HG03097 (cell line): ENCODE results near the gene IGF2BP3.

Source experiments
- ATAC-seq: cut with Tn5 transposase; IDR thresholded peaks from one replicate; pipeline ENCODE4 v1.9.1; 2021; ENCODE audit not compliant: unreplicated experiment, low FRiP score

IGF2BP3 gene

DNA sequence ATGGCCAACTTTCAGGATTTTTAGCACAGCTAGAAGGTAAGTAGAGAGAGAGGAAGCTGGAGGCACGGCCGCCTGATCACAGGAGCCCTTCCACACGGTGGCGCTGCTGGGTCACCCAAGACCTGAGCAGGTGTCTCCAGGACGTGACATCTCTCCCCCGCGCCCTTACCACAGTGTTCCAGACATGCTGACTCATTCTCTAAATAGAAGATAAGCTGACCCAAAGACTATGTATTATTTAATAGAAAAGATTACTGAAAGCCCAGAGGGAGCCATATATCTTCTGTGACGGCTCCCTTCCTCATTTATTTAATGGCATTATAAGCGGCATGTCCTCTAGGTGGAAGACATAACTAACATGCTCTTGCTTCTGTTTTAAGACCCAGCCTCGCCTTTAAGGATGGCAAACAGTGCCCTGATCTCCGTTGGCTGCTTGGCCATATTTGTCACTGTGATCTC lies 197.1 kb downstream of the IGF2BP3 start:
- peak; percentile 95 for ATAC-seq

DNA sequence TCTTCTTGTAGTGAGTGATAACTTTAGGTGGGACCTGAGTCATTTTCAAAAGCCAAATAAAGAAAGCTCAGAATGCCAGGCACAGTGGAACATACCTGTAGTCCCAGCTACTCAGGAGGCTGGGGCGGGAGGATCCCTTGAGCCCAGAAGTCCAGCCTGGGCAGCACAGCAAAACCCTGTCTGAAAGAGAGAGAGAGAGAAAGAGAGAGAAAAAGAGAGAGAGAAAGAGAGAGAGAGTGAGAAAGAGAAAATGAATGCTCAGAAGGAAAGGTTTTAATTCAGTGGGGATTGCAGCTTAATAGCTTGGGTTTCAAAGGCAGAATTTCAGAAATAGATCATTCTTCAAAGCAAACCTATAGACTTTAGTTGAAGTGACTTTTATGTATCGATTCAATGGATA lies 198.0 kb downstream of the IGF2BP3 start:
- no peak for ATAC-seq

DNA sequence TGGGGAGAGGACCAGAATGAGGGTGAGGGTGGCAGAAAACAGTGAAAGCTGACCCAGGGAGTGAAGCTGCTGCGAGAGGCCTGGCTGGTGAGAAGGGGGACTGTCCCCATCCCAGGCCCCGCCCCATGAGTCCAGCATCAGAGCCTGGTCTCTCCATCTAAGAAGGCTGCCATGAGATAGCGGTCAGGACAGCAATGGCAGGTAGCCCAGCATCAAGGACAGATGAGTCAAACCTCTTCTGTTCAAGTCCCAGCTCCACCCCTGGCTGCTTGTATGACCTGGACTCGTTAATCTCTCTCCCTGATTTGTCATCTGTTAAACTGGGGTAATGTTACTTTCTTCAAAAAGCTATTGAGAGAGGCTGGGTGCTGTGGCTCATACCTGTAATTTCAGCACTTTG lies 201.5 kb downstream of the IGF2BP3 start:
- no peak for ATAC-seq

DNA sequence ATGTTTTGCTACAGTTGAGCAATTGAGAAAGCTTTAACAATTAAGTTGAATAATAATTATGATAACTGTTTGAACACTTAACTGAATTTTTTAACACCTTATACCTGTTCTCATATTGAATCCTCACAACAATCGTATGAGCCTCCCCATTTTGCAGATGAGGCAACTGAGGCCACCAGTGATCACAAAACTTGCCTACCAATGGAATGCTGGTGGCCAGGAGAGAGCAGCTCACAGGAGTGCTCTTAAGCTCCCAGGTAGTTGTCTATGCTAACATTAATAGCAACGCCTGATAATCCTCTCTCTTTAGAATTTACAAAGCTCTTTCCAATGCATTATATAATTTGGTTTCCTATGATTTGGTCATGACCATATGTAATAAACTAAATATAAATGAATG lies 202.1 kb downstream of the IGF2BP3 start:
- no peak for ATAC-seq

DNA sequence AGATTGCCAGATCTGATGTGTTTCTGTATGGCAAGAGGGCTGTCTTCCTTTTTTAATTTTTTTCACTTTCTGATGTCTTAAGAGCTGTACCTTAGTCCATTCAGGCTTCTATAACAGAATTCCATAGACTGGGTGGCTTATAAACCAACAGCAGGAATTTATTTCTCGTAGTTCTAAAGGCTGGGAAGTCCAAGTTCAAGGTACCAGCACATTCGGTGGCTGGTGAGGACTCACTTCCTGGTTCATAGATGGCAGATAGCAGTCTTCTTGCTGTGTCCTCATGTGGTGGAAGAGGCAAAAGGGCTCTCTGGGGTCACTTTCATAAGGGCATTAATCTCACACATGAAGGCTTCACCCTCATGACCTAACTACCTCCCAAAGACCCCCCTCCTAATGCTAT lies 202.9 kb downstream of the IGF2BP3 start:
- ATAC-seq = no peak

DNA sequence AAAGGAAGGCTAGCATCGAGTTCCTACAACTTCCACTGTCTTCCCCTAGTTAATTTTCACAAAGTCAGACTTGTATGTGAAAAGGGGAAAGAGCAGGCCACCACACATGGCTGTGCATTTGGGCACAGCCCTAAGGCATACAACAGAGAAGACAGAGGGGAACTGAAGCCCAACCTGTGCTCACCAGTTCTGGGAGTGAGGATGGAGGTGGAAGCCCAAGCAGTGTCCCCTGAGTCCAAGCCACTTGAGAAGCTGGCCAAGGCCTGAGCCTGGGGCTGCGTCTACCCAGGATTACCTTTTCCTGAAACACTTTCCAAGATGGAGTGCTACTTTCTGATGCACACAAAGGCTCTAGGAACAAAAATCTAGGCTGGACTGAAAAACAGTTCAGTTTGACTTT lies 203.4 kb downstream of the IGF2BP3 start:
- ATAC-seq = no peak

DNA sequence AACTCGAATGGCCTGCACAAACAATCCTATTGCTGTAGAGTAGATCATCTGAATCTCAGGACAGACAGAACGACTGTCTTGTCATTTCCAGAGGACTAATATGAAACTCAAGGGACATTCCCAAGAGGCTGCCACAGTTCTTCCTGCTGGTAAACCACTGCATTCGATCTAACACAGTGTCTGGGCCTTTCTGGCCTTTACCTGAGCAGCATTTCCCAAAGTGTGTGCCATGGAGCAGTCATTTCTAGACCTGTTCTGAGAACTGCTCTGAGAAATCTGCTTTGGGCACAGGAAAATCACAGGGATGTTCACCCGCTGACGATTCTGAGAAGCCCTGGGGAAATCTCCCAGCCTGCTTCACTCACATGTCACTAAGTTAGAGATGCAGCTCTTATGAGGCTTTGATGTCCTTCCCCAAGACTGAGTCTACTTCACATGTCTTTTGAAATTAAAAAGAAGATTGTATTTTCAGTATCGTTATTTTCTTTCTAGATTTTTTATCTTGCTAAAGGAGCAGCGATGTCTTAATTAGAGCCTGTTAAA lies 205.3 kb downstream of the IGF2BP3 start:
- no peak for ATAC-seq

DNA sequence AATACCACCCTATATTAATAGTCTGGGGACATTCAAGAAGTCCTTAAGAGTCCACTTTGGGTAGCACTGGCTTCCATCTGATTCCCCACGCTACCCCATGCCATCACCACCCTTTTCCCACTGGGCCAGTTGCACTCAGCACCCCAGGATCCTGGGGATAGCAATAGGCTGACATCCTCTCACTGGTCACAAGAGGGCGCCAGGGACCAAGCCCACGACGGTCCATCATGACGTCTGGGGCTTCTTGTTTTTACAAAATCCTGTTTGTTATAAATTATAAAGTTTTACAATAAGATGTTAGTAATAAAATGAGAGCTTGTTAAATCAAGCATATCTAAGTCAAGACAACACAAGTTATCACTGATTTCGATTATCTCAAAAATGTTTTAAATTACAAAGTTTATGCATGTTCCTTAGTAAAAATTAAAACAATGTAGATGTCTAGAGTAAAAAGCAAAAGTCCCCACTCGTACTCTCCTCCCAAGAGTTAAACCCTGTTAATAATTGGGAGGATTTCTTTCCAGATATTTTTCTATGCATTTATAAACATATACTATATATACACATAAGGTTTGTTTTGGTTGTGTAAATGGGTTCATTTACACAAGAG lies 208.3 kb downstream of the IGF2BP3 start:
- ATAC-seq = peak; percentile 73

DNA sequence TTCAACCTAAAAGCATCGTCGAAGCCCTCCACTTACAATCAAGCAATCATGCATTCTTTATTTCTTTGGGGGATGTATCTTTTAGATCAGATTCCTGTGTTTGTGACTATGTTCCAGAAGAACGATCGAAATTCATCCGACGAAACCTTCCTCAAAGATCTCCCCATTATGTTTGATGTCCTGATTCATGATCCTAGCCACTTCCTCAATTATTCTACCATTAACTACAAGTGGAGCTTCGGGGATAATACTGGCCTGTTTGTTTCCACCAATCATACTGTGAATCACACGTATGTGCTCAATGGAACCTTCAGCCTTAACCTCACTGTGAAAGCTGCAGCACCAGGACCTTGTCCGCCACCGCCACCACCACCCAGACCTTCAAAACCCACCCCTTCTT lies 209.9 kb downstream of the IGF2BP3 start:
- no peak for ATAC-seq
